H9 (cell line): ENCODE data around the gene SPOCD1. TPM values are rescaled to one million over a fixed set of nuclear protein-coding genes. Genes with fewer than 3 reads are reported as not detected.

Source experiments
- DNase-seq: peaks from one replicate; pipeline ENCODE4 v3.0.0-alpha.2; 2017
- H2AFZ ChIP-seq: one replicate; pipeline ENCODE4 v1.6.1; 2013; ENCODE audit warnings: mild to moderate bottlenecking, low read length, control low read depth, moderate library complexity
- H2AK5ac ChIP-seq: 2 replicates; pipeline ENCODE4 v1.6.1; 2013; ENCODE audit warnings: low read length, control low read depth, mixed read lengths; ENCODE audit not compliant: insufficient read length
- H2BK120ac ChIP-seq: one replicate; pipeline ENCODE4 v1.6.1; 2013; ENCODE audit warnings: low read depth, mild to moderate bottlenecking, low read length, control low read depth, inconsistent platforms; ENCODE audit not compliant: poor library complexity, severe bottlenecking
- H2BK12ac ChIP-seq: 2 replicates; pipeline ENCODE4 v1.6.1; 2013; ENCODE audit warnings: low read length, control low read depth, mixed read lengths, low read depth; ENCODE audit not compliant: insufficient read length
- H2BK15ac ChIP-seq: 2 replicates; pipeline ENCODE4 v1.6.1; 2013; ENCODE audit warnings: low read depth, low read length, control low read depth
- H2BK20ac ChIP-seq: one replicate; pipeline ENCODE4 v1.6.1; 2013; ENCODE audit warnings: low read depth, mild to moderate bottlenecking, low read length, control low read depth, inconsistent platforms; ENCODE audit not compliant: poor library complexity, severe bottlenecking
- H2BK5ac ChIP-seq: 2 replicates; pipeline ENCODE4 v1.6.1; 2013; ENCODE audit warnings: low read length, control low read depth, mixed read lengths; ENCODE audit not compliant: insufficient read length
- H3K14ac ChIP-seq: 2 replicates; pipeline ENCODE4 v1.6.1; 2013; ENCODE audit warnings: low read length, control low read depth; ENCODE audit not compliant: insufficient read depth
- H3K18ac ChIP-seq: 2 replicates; pipeline ENCODE4 v1.6.1; 2013; ENCODE audit warnings: low read depth, mild to moderate bottlenecking, mixed read lengths, low read length, control low read depth; ENCODE audit not compliant: insufficient read length
- H3K23ac ChIP-seq: 2 replicates; pipeline ENCODE4 v1.6.1; 2013; ENCODE audit warnings: low read length, control low read depth, mixed read lengths, low read depth; ENCODE audit not compliant: insufficient read length
- H3K23me2 ChIP-seq: 2 replicates; pipeline ENCODE4 v1.6.1; 2013; ENCODE audit warnings: low read depth, mild to moderate bottlenecking, mixed read lengths, low read length, control low read depth; ENCODE audit not compliant: insufficient read length, poor library complexity, severe bottlenecking
- H3K27ac ChIP-seq: 2 replicates; pipeline ENCODE4 v1.5.1; 2013; ENCODE audit warnings: low read length, control low read depth, mixed read lengths, low read depth; ENCODE audit not compliant: insufficient read length
- H3K27me3 ChIP-seq: 2 replicates; pipeline ENCODE4 v1.6.1; 2013; ENCODE audit warnings: low read length, control low read depth, inconsistent platforms; ENCODE audit not compliant: insufficient read depth
- H3K4ac ChIP-seq: 2 replicates; pipeline ENCODE4 v1.6.1; 2013; ENCODE audit warnings: low read depth, mild to moderate bottlenecking, control low read depth, inconsistent platforms, low read length, moderate library complexity
- H3K4me1 ChIP-seq: 2 replicates; pipeline ENCODE4 v1.6.1; 2013; ENCODE audit warnings: low read length, control low read depth, inconsistent platforms; ENCODE audit not compliant: insufficient read depth
- H3K4me2 ChIP-seq: 2 replicates; pipeline ENCODE4 v1.6.1; 2013; ENCODE audit warnings: low read length, control low read depth, mixed read lengths; ENCODE audit not compliant: insufficient read length, insufficient read depth
- H3K56ac ChIP-seq: 2 replicates; pipeline ENCODE4 v1.6.1; 2013; ENCODE audit warnings: low read depth, mild to moderate bottlenecking, mixed read lengths, low read length, control low read depth; ENCODE audit not compliant: insufficient read length
- H3K79me1 ChIP-seq: 2 replicates; pipeline ENCODE4 v1.6.1; 2013; ENCODE audit warnings: low read depth, mild to moderate bottlenecking, moderate library complexity, low read length, control low read depth, inconsistent platforms; ENCODE audit not compliant: insufficient read depth, poor library complexity, severe bottlenecking
- H3K79me2 ChIP-seq: 2 replicates; pipeline ENCODE4 v1.6.1; 2013; ENCODE audit warnings: low read length, control low read depth, inconsistent platforms; ENCODE audit not compliant: insufficient read depth
- H3K9ac ChIP-seq: 2 replicates; pipeline ENCODE4 v1.6.1; 2013; ENCODE audit warnings: low read length, control low read depth, mixed read lengths; ENCODE audit not compliant: insufficient read length; ENCODE audit errors: extremely low read depth
- H3K9me3 ChIP-seq: one replicate; pipeline ENCODE4 v1.6.1; 2013; ENCODE audit warnings: low read depth, low read length, inconsistent platforms; ENCODE audit not compliant: control insufficient read depth
- H3T11ph ChIP-seq: one replicate; pipeline ENCODE4 v1.6.1; 2013; ENCODE audit warnings: mild to moderate bottlenecking, low read length, control low read depth, inconsistent platforms
- H4K20me1 ChIP-seq: one replicate; pipeline ENCODE4 v1.6.1; 2013; ENCODE audit not compliant: control insufficient read depth, insufficient read length, insufficient read depth
- H4K5ac ChIP-seq: 2 replicates; pipeline ENCODE4 v1.6.1; 2013; ENCODE audit warnings: low read depth, mild to moderate bottlenecking, mixed read lengths, low read length, control low read depth; ENCODE audit not compliant: insufficient read length
- H4K8ac ChIP-seq: replicated peaks from 2 replicates; pipeline ENCODE4 v1.6.1; 2013; ENCODE audit warnings: low read length, control low read depth, mixed read lengths, low read depth; ENCODE audit not compliant: insufficient read length
- H4K91ac ChIP-seq: 2 replicates; pipeline ENCODE4 v1.6.1; 2013; ENCODE audit warnings: low read depth, mild to moderate bottlenecking, moderate library complexity, mixed read lengths, low read length, control low read depth; ENCODE audit not compliant: insufficient read length
- H3K27ac Mint-ChIP-seq, 3 experiments: 2 replicates in 2 of 3; 3 replicates in 1 of 3; pipeline ENCODE4 v1.8.0; 2020 to 2021; ENCODE audit warnings: mixed read lengths in 3 of 3, mild to moderate bottlenecking in 1 of 3, moderate library complexity in 1 of 3
- H3K27me3 Mint-ChIP-seq: 2 replicates; pipeline ENCODE4 v1.8.0; 2021; ENCODE audit warnings: low read depth, mild to moderate bottlenecking, moderate library complexity, mixed read lengths
- H3K36me3 Mint-ChIP-seq, 3 experiments: 2 replicates in 2 of 3; 3 replicates in 1 of 3; pipeline ENCODE4 v1.8.0; 2020 to 2021; ENCODE audit warnings: low read depth in 3 of 3, mixed read lengths in 3 of 3; ENCODE audit not compliant: insufficient read depth in 1 of 3
- H3K4me1 Mint-ChIP-seq, 2 experiments: 2 replicates each; pipeline ENCODE4 v1.8.0; 2020; ENCODE audit warnings: mixed read lengths in 2 of 2
- H3K4me3 Mint-ChIP-seq, 2 experiments: 2 replicates in 1 of 2; 3 replicates in 1 of 2; pipeline ENCODE4 v1.8.0; 2020 to 2021; ENCODE audit warnings: mild to moderate bottlenecking in 2 of 2, mixed read lengths in 2 of 2, moderate library complexity in 1 of 2
- H3K9me3 Mint-ChIP-seq, 2 experiments: 2 replicates in 1 of 2; 3 replicates in 1 of 2; pipeline ENCODE4 v1.8.0; 2020; ENCODE audit warnings: mild to moderate bottlenecking in 2 of 2, mixed read lengths in 2 of 2, moderate library complexity in 1 of 2
- WGBS: extraction: QIAGEN DNeasy Blood & Tissue Kit; methylation state at CpG from one replicate; pipeline ENCODE4 v1.1.7; 2013; ENCODE audit warnings: missing lambda C conversion rate, low lambda C conversion rate, mixed read lengths; ENCODE audit not compliant: insufficient read length; ENCODE audit errors: extremely low coverage; 5-methylcytosine and 5-hydroxymethylcytosine counted together
- total RNA-seq: library from RNA; stranded (reverse); gene quantifications from 2 replicates; pipeline ENCODE4 v1.2.1, GENCODE V29; 2021
- TF ChIP-seq, protein P1 (sequence below): fragments of 200-600 bp; sonication (generic); conservative IDR thresholded peaks from 3 replicates; pipeline ENCODE4 v1.8.0; 2021; ENCODE audit warnings: antibody characterized with exemption, mild to moderate bottlenecking

The SPOCD1 gene
- total RNA-seq, 1 experiment from 2014 or later = 1.5 TPM

DNA sequence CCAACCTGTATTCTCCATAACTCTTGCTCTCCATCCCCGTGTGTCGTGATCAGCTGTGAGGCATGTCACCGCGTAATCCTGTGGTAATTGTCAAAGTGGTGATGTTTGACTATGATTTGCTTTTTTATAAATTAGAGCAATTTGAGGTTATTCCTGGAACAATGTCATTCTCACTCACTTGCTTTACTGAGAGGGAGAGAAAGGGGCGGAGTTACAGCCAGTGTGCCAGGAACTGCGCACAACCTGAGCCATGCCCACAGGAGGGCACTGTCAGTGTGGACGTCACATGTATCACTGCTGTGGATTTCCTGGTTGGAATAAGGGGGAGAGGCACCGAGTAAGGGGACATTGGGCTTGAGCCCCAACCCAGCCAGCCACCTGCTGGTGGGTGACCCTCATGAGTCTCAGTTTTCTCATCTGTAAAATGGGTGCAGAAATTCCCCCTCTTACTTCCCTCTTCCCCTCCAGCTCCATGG is 58.6 kb downstream of the SPOCD1 start:
- H3K27ac ChIP-seq = no peak overlapping the region
- peaks cover 6% of the 10 kb centered on the region; the same call in 1 of the 2 replicates for H3K4me1 ChIP-seq
- no peak overlapping the region for H2AK5ac ChIP-seq
- no peak overlapping the region; a peak in 1 of 5 replicates for H3K4me3 Mint-ChIP-seq
- H2BK5ac ChIP-seq = no peak overlapping the region
- H3K79me1 ChIP-seq = no peaks in the 10 kb centered on the region
- no peak overlapping the region for H3K4me2 ChIP-seq
- no peak for DNase-seq
- H4K20me1 ChIP-seq = no peaks in the 10 kb centered on the region
- H4K91ac ChIP-seq = no peak overlapping the region
- no peak overlapping the region for H3K27ac Mint-ChIP-seq
- H3K14ac ChIP-seq = no peak overlapping the region
- no peaks in the 10 kb centered on the region for H3K9me3 ChIP-seq
- H3K79me2 ChIP-seq = no peaks in the 10 kb centered on the region
- H3K36me3 Mint-ChIP-seq = no peaks in the 10 kb centered on the region
- H3T11ph ChIP-seq = no peak overlapping the region
- H3K4me1 Mint-ChIP-seq = peaks cover 37 to 47% of the 10 kb centered on the region in 2 experiments
- H3K23me2 ChIP-seq = no peaks in the 10 kb centered on the region
- H3K27me3 Mint-ChIP-seq = peaks cover 10% of the 10 kb centered on the region
- no peak overlapping the region for H4K5ac ChIP-seq
- no peak overlapping the region for H3K56ac ChIP-seq
- H3K9me3 Mint-ChIP-seq = no peaks in the 10 kb centered on the region
- no peak overlapping the region for H3K4ac ChIP-seq
- H3K27me3 ChIP-seq = peaks cover 2% of the 10 kb centered on the region; the same call in 1 of the 2 replicates
- no peak overlapping the region for H3K9ac ChIP-seq
- H3K18ac ChIP-seq = no peak overlapping the region
- no peak overlapping the region for H3K23ac ChIP-seq
- H2BK20ac ChIP-seq = no peak overlapping the region
- no peak overlapping the region for H2AFZ ChIP-seq
- no peak overlapping the region for H2BK12ac ChIP-seq
- no peak overlapping the region for H4K8ac ChIP-seq
- H2BK120ac ChIP-seq = no peak overlapping the region
- H2BK15ac ChIP-seq = no peak overlapping the region
- TF ChIP-seq, protein P1, sequence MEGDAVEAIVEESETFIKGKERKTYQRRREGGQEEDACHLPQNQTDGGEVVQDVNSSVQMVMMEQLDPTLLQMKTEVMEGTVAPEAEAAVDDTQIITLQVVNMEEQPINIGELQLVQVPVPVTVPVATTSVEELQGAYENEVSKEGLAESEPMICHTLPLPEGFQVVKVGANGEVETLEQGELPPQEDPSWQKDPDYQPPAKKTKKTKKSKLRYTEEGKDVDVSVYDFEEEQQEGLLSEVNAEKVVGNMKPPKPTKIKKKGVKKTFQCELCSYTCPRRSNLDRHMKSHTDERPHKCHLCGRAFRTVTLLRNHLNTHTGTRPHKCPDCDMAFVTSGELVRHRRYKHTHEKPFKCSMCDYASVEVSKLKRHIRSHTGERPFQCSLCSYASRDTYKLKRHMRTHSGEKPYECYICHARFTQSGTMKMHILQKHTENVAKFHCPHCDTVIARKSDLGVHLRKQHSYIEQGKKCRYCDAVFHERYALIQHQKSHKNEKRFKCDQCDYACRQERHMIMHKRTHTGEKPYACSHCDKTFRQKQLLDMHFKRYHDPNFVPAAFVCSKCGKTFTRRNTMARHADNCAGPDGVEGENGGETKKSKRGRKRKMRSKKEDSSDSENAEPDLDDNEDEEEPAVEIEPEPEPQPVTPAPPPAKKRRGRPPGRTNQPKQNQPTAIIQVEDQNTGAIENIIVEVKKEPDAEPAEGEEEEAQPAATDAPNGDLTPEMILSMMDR = 0 out of 3 replicates have a peak, but pooled peaks have one; percentile 16
- WGBS = no CpG with 5 or more reads among the region's 8 CpGs
